Panc1 (cell line): ENCODE results near the gene MTREX. TPM values are rescaled to one million over a fixed set of nuclear protein-coding genes. Genes with fewer than 3 reads are reported as not detected.

Experiments used
- ATAC-seq: fragments of 200-7000 bp; cut with Tn5 transposase; 2 replicates; pipeline ENCODE4 v1.9.1; 2020; ENCODE audit warnings: mild to moderate bottlenecking, moderate library complexity
- BruUV-seq: library from RNA; stranded (reverse); fragments of 400-500 nt; replicated peaks from 2 replicates; lab custom pipeline; 2021; lab: Mats Ljungman, UMichigan
- CTCF ChIA-PET: fragments of 300-600 bp; sonication (Branson Sonifier 250); formaldehyde crosslinking; loops from one replicate; lab custom pipeline; 2022; ENCODE audit warnings: antibody characterized with exemption; lab: Charles Lee
- POLR2A ChIA-PET: fragments of 300-600 bp; sonication (Branson Sonifier 250); formaldehyde crosslinking; loops from one replicate; lab custom pipeline; 2022; ENCODE audit warnings: antibody characterized with exemption; lab: Charles Lee
- DNase-seq: peaks from one replicate; pipeline ENCODE4 v3.0.0-alpha.2; 2010; ENCODE audit warnings: low read depth, low spot score
- H3K27ac ChIP-seq: 2 replicates; pipeline ENCODE4 v1.5.1; 2011; ENCODE audit warnings: mild to moderate bottlenecking, low read length, inconsistent platforms
- H3K27me3 ChIP-seq: fragments of 200-500 bp; sonication (Bioruptor generic); 2 replicates; pipeline ENCODE4 v1.6.0; 2014; ENCODE audit warnings: low read length, inconsistent platforms; ENCODE audit not compliant: control insufficient read depth, insufficient read depth
- H3K36me3 ChIP-seq: fragments of 200-500 bp; sonication (Bioruptor generic); 2 replicates; pipeline ENCODE4 v1.5.1; 2014; ENCODE audit warnings: inconsistent platforms, mild to moderate bottlenecking, low read length, moderate library complexity; ENCODE audit not compliant: control insufficient read depth, insufficient read depth
- H3K4me1 ChIP-seq: 2 replicates; pipeline ENCODE4 v1.5.1; 2011; ENCODE audit warnings: inconsistent platforms, mild to moderate bottlenecking, low read length, moderate library complexity; ENCODE audit not compliant: control insufficient read depth, insufficient read depth
- H3K4me3 ChIP-seq, 2 experiments: 2 replicates each; pipeline ENCODE4 v1.5.1; 2011 to 2012; ENCODE audit warnings: low read depth in 2 of 2, low read length in 2 of 2, mild to moderate bottlenecking in 2 of 2, inconsistent platforms in 1 of 2, moderate library complexity in 1 of 2
- H3K9me3 ChIP-seq: fragments of 200-500 bp; sonication (Bioruptor generic); 2 replicates; pipeline ENCODE4 v1.5.1; 2014; ENCODE audit warnings: low read depth, mild to moderate bottlenecking, inconsistent platforms, low read length, moderate library complexity; ENCODE audit not compliant: control insufficient read depth, insufficient read depth
- POLR2AphosphoS5 ChIP-seq: IDR thresholded peaks from 2 replicates; pipeline ENCODE4 v1.6.1; 2012; ENCODE audit warnings: mild to moderate bottlenecking, low read depth, low read length, moderate library complexity
- SIN3A ChIP-seq: IDR thresholded peaks from 2 replicates; pipeline ENCODE4 v1.6.1; 2012; ENCODE audit warnings: low read depth, mild to moderate bottlenecking, low read length, moderate library complexity, borderline replicate concordance; ENCODE audit not compliant: insufficient read depth
- TCF7L2 ChIP-seq: IDR thresholded peaks from 2 replicates; pipeline ENCODE4 v1.6.1; 2011; ENCODE audit warnings: mild to moderate bottlenecking, low read depth, low read length, inconsistent platforms
- in situ Hi-C: cut with HindIII; loops from 2 replicates; pipeline ENCODE4 v1.10.0; 2016; ENCODE audit warnings: low sequenced_read_pairs, low pct_unique_long_range_greater_than_20kb
- intact Hi-C: fragments of 100-400 bp; cut with micrococcal nuclease; formaldehyde crosslinking; loops from one replicate; pipeline ENCODE4 v1.10.0; 2022; ENCODE audit not compliant: unreplicated experiment
- total RNA-seq: library from RNA; stranded (reverse); gene quantifications from one replicate; pipeline ENCODE4 v1.2.1, GENCODE V29; 2021; ENCODE audit not compliant: unreplicated experiment
- TF ChIP-seq, protein P1 (sequence below), 2 experiments: IDR thresholded peaks; 2 replicates each; pipeline ENCODE4 v1.6.1; 2011 to 2012; ENCODE audit warnings: low read depth in 2 of 2, control low read depth in 1 of 2, low read length in 1 of 2, mild to moderate bottlenecking in 1 of 2, moderate library complexity in 1 of 2; ENCODE audit not compliant: insufficient read depth in 1 of 2
- TF ChIP-seq, protein P2 (sequence below): fragments of 450-650 bp; IDR thresholded peaks from 2 replicates; pipeline ENCODE4 v1.5.1; 2017; ENCODE audit warnings: mild to moderate bottlenecking

Gene MTREX
- total RNA-seq, 1 experiment from 2014 or later, result 97.0 TPM

DNA sequence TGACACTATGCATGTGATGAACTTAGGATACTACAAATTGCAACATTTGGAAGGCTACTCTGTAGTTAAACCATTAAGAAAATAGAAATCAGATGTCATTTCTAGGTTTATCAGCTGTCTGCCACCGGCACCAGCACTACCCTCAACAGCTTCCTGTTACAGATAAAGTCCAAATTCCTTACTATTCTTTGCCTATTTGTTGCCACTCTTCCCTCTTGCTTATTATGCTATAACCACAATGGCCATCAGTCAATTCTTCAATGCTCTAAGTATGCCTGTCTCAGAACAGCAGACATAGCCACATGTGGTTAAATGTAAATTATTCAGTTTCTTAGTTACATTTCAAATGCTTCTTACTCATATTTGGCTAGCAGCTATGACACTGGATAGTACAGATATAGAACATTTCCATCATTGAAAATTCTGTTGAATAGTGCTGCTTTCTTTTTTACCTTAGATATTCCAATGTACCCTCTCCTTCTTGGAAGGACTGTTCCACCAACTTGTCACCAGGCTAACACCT is 21.3 kb upstream of the MTREX start:
- H3K4me1 ChIP-seq, result no peaks in the 10 kb centered on the region
- DNase-seq (no peak), ATAC-seq (no peak)
- peaks cover 52% of the 10 kb centered on the region for H3K36me3 ChIP-seq
- in situ Hi-C loops (no loop called here), intact Hi-C loops (no loop called here)
- no TSS peak for BruUV-seq
- H3K9me3 ChIP-seq, result no peaks in the 10 kb centered on the region
- H3K4me3 ChIP-seq, result no peak overlapping the region
- H3K27ac ChIP-seq, result no peak overlapping the region
- CTCF ChIA-PET, result no interaction called here
- no peak for TF ChIP-seq TCF7L2
- no peak for TF ChIP-seq SIN3A
- TF ChIP-seq, protein P1, sequence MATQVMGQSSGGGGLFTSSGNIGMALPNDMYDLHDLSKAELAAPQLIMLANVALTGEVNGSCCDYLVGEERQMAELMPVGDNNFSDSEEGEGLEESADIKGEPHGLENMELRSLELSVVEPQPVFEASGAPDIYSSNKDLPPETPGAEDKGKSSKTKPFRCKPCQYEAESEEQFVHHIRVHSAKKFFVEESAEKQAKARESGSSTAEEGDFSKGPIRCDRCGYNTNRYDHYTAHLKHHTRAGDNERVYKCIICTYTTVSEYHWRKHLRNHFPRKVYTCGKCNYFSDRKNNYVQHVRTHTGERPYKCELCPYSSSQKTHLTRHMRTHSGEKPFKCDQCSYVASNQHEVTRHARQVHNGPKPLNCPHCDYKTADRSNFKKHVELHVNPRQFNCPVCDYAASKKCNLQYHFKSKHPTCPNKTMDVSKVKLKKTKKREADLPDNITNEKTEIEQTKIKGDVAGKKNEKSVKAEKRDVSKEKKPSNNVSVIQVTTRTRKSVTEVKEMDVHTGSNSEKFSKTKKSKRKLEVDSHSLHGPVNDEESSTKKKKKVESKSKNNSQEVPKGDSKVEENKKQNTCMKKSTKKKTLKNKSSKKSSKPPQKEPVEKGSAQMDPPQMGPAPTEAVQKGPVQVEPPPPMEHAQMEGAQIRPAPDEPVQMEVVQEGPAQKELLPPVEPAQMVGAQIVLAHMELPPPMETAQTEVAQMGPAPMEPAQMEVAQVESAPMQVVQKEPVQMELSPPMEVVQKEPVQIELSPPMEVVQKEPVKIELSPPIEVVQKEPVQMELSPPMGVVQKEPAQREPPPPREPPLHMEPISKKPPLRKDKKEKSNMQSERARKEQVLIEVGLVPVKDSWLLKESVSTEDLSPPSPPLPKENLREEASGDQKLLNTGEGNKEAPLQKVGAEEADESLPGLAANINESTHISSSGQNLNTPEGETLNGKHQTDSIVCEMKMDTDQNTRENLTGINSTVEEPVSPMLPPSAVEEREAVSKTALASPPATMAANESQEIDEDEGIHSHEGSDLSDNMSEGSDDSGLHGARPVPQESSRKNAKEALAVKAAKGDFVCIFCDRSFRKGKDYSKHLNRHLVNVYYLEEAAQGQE (IDR thresholded peaks at IDR 0.05; ENCODE audit: insufficient read depth in 1 of 2, low read depth in 2 of 2, low read length in 1 of 2), result no peak
- TF ChIP-seq, protein P2, sequence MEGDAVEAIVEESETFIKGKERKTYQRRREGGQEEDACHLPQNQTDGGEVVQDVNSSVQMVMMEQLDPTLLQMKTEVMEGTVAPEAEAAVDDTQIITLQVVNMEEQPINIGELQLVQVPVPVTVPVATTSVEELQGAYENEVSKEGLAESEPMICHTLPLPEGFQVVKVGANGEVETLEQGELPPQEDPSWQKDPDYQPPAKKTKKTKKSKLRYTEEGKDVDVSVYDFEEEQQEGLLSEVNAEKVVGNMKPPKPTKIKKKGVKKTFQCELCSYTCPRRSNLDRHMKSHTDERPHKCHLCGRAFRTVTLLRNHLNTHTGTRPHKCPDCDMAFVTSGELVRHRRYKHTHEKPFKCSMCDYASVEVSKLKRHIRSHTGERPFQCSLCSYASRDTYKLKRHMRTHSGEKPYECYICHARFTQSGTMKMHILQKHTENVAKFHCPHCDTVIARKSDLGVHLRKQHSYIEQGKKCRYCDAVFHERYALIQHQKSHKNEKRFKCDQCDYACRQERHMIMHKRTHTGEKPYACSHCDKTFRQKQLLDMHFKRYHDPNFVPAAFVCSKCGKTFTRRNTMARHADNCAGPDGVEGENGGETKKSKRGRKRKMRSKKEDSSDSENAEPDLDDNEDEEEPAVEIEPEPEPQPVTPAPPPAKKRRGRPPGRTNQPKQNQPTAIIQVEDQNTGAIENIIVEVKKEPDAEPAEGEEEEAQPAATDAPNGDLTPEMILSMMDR, result no peak
- TF ChIP-seq POLR2AphosphoS5, result no peak
- POLR2A ChIA-PET, result no interaction called here
- no peaks in the 10 kb centered on the region for H3K27me3 ChIP-seq

DNA sequence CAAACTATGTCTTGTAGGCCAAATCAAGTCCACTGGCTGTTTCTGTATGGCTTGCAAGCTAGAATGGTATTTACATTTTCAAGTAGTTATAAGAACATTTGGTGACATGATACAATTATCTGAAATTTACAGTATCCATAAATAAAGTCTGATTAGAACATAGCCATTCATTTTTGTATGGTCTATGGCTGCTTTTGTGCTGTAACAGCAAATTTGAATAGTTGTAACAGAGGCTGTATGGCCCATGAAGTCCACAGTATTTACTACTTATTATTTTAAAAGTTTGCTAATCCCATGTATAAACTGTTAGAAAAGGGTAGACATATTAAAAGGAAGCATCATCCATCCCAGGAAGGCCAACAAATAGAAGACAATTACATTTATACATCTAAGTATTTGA is 18.0 kb upstream of the MTREX start:
- ATAC-seq, result no peak
- in situ Hi-C loops (no loop called here), intact Hi-C loops (no loop called here)
- BruUV-seq, result no TSS peak
- Histone ChIP-seq H3K27ac (no peak overlapping the region), H3K27me3 (no peaks in the 10 kb centered on the region), H3K4me1 (no peaks in the 10 kb centered on the region), H3K4me3 (no peak overlapping the region), H3K9me3 (peaks cover 1% of the 10 kb centered on the region; the same call in 1 of the 2 replicates), H3K36me3 (peaks cover 45% of the 10 kb centered on the region)
- no peak for DNase-seq
- TF ChIP-seq, protein P1 (IDR thresholded peaks at IDR 0.05; ENCODE audit: insufficient read depth in 1 of 2, low read depth in 2 of 2, low read length in 1 of 2), result no peak
- TF ChIP-seq POLR2AphosphoS5 (no peak), SIN3A (no peak)
- POLR2A ChIA-PET, result no interaction called here
- CTCF ChIA-PET, result no interaction called here
